Stimulated activated CD4-positive, alpha-beta T cell treated with anti-CD3 and anti-CD28 coated beads, Interleukin-12 subunit alpha, Interleukin-12 subunit beta, amount 100 ng/mL, for 24 hours (primary cell): Measurements from ENCODE around the gene LRRC42.
"Not testable (repeated sequence)": the region's sequence is repeated elsewhere in the genome, so short reads cannot be mapped to it uniquely, and the experiment has no call there.

Source experiments
- DNase-seq, 2 experiments: peaks; one replicate each; pipeline ENCODE4 v3.0.0-alpha.2; 2020; ENCODE audit warnings: low read depth in 2 of 2

The LRRC42 gene

DNA sequence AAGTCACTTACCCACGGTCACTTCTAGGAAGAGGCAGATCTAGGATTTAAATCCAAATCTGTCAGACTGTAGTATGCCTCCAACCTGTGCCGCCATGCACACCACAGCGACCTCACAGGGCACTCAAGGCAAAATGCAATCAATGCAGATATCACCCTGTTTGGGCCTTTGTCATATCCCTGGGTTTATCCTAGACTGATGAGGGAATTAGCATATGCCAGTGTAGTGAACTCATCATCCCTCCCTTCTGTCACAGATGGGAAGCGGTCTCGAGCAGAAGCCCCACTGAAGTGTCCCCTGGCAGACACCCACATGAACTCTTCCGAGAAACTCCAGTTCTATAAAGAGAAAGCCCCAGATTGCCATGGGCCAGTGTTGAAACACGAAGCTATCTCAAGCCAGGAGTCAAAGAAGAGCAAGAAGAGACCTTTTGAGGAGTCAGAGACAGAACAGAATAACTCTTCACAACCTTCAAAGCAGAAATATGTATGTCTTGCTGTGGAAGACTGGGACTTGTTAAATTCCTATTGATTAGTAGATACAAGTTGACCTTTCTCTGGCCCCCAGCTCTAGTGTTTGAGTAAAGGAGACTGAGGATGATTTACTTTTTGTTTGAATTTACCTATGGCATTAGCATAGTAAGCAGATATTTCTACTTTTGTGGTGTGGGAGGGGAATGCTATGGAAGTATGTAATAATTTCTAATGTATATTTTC lies 21.4 kb downstream of the LRRC42 start:
- DNase-seq: no peak

DNA sequence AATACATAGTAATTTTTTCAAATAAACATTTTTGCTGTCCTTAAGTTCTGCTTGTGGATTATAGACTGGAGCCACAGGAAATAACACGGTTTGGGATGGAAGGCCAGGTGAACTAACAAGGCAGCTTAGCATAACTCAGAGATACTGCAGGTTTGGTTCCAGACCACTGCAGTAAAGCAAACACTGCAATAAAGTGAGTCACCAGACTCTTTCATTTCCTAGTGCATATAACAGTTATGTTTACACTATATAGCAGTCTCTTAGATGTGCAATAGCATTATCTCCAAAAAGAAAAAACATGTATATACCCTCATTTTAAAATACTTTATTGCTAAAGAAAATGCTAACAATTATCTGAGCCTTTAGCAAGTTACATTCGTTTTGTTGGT lies 22.0 kb downstream of the LRRC42 start:
- no peak for DNase-seq

DNA sequence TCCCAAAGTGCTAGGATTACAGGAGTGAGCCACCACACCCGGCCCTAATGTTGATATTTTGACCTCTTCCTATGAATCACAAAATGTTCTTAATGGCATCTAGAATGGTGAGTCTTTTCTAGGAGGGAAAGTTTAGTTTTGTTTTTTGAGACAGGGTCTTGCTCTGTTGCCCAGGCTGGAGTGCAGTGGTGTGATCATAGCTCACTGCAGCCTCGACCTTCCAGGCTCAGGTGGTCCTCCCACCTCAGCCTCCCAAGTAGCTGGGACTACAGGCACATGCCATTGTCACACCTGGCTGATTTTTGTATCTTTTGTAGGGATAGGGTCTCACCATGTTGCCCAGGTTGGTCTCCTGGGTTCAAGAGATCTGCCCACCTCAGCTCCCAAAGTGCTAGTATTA lies 23.2 kb downstream of the LRRC42 start:
- DNase-seq: not testable (repeated sequence)

DNA sequence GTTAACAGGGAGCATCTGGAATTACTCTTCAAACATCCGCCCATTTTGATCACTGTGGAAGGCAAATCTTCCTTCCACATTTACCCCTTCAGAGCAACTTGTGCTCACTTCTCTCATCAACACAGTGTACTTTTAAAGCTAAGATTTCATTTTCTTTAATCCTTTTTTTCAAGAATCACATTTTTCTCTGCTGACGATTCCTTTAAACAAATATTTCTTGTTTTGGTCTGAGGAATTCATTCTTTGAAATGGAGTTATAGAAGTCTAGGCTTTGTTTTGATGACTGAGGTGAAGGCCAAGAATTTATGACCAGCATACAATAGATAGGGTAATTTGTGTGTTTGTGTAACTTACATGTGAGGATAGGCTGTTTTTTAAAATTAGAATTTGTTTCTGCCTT lies 25.6 kb downstream of the LRRC42 start:
- DNase-seq: no peak

DNA sequence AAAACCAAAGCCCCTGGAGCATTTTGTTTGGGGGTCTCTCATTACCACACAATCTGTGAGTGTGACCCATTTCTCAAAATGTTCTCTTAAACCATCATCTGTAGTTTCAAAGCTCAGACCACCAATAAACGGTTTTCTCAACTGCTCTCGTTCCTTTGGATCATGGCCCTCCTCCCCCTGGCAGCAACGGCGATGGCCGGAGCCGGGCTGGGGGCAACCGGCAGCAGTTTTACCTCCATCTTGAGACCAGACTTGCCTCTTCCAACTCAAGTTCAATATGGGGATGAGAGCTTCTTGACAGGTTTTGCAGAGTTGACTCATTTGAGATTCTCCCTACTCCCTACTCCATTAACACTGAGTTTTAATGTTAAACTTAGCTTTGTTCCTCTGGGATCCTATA lies 29.7 kb downstream of the LRRC42 start:
- DNase-seq: no peak

DNA sequence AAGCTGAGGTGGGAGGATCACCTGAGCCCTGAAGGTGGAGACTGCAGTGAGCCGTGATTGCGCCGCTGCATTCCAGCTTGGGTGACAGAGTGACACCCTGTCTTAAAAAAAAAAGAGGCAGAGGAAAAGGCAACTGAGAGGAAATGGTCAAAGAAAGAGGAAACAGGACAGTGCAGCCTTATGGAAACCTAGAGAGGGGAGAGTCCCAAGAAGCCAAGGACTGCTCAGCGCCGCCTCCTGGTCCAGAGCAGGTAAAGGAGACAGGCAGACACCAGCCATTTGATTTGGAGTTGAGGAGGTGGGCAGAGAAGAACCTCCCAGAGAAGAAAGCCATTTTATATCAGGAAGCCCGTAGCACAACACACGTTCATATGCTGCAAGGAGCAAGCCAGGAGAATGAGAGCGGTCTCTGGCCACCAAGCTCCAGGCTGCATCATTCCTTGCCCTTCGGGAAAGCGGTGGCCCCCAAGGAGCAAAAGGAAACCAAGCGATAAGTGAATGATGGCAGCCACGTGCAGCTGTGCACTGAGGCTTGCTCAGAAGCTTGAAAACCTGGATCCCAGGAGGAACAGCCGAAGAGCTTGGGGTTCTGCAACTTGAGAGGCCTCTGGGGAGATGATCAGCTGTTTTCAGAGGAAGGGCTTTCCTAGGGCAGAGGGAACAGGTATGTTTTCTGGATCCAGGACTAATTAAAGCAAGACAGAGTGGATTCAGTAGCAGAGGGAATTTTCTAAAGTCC lies 33.7 kb downstream of the LRRC42 start:
- no peak for DNase-seq

DNA sequence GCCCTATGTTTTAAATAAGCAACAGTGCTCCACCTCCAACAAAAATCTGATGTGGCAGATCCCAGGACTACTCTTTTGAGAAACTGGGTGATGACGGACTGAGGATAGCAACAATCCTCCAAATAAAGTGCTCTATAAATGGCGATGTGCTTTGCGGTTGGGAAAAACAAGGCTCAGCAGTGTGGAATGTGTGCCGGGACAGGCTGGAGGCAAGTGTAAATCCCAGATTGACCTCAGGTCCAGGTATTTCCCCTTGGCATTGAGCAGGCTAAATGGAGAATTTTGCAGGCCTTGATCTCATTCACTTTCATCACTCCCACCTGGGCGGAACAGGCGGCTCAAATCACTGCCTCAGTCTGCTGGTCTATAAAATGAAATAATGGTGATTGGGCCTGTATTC lies 35.1 kb downstream of the LRRC42 start:
- no peak for DNase-seq

DNA sequence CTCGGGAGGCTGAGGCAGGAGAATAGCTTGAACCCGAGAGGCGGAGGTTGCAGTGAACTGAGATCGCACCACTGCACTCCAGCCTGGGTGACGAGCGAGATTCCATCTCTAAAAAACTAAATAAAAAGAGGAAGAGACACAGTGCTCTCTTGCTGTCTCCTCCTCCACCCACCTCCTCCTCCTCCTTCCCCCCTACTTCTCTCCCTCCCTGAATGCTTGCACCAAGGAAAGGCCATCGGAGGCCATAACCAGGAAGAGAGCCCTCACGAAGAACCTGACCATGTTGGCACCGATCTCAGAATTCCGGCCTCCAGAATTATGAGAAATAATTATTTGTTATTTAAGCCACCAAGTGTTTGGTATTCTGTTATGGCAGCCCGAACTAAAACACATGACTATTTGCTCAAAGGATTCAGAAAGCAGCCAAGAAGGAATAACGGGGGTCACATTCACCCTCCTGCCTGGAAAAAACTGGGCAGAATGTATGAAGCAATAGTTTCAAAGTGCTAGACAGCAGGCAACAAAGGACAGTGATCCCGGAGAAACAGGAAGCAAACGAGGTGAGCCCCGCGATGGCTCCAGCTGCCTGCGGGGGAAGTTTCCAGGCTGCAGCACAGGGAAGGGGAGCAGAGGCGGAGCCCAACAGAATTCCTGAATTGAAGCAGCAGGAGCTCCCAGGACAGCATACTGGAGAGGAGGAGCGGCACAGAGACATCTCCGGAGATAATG lies 36.0 kb downstream of the LRRC42 start:
- no peak for DNase-seq

DNA sequence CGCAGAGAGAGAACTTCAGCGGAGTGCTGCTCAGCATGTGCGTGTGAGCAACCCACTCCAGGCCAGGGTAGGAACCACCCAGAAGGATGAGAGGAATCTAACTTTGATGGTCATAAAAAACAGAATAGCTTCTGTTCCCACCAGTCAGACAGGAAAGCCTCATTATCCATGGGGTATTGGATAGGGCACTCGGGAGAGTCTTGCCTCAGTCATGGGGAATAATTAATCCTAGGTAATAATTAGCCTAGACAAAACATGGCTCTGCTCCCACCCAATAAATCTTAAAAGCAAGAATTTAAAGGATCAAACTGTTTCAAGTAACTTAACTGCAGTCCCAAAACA lies 36.6 kb downstream of the LRRC42 start:
- DNase-seq: no peak

DNA sequence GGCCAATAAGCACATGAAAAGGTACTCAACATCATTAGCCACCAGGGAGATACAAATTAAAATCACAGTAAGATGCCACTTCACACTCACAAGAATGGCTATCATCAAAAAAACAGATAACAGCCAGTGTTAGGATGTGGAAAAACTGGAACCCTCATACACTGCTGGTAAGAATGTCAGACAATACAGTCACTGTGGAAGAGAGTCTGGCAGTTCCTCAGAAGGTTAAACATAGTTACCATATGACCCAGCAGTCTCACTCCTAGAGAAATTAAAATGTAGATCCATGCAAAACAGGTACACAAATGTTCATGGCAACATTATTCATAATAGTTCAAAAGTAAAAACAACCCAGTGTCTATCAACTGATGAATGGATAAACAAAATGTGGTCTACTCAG lies 38.6 kb downstream of the LRRC42 start:
- DNase-seq: no peak

DNA sequence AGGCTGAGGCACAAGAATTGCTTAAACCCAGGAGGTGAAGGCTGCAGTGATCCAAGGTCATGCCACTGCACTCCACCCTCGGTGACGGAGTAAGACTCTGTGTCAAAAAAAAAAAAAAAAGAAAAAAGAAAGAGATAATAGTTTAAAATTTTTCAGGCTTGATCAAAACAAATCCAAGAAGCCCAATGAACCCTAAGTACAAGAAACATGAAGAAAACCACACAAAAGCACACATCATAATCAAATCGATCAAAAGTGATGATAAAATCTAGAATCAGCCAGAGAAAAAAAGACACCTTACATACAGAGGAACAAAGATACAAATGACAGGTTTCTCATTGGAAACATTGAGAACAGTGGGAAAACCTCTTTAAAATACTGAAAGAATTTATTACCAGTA lies 40.3 kb downstream of the LRRC42 start:
- no peak for DNase-seq

DNA sequence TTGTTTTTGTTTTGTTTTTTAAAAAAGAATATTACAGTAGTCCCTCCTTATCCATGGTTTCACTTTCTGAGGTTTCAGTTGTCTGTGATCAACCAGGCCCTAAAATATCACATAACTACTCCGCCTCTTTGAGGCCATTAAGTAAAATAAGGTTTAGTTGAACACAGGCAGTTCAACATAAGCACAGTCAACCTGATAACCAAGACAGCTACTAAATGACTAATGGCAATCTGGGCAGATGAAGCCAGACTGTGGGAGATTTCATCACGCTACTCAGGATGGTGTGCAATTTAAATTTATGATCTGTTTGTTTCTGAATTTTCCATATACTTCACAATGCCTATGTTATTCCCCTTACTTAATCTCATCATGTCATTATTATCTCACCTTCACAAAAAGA lies 41.7 kb downstream of the LRRC42 start:
- DNase-seq: no peak

DNA sequence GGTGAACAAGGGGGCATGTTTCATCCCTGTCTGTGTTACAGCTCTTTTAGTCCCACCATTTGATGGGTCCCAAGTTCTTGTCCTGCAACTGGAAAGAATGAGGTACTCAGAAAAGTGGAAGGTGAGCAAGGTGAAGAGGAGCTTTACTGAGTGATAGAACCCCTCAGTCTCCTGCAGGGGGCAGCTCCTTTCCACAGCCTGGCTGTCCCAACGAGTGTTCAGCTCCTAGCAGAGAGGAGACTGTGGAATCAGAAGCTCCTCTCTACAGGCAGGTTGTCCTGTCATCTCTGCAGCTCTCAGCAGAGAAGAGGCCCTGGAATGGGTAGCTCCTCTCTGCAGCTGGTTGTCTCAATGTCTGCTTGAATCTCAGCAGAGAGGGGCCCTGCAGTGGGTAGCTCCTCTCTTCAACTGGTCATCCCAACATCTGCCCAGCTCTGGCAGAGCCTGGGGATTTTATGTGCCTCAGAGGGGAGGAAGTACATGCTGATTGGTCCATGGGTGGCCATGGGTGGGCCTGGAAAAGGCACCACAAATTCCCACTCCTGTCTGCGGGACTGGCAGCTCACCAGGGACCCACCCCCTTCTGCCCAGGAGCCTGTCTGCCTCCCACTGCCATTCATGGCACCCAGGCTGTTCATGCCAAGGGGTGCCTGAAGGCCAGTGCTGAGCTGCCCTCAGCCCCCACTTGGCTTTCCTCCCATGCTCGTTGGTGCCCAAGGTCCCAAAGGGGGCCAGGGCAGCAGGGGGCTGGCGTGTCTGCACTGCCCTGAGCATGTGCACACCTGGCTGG lies 46.1 kb downstream of the LRRC42 start:
- DNase-seq: no peak

DNA sequence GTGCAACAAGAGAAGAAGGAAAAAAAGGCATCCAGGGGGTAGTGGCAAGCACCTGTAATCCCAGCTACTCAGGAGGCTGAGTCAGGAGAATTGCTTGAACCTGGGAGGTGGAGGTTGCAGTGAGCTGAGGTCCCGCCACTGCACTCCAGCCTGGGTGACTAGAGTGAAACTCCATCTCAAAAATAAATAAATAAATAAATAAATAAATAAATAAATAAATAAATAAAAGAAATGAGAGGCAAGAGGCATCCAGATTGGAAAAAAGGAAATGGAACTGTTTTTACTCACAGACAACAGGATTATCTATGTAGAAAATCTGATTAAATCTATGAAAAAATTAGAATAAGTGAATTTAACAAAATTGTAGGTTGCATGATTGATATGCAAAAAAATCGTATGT lies 48.4 kb downstream of the LRRC42 start:
- DNase-seq: not testable (repeated sequence)

DNA sequence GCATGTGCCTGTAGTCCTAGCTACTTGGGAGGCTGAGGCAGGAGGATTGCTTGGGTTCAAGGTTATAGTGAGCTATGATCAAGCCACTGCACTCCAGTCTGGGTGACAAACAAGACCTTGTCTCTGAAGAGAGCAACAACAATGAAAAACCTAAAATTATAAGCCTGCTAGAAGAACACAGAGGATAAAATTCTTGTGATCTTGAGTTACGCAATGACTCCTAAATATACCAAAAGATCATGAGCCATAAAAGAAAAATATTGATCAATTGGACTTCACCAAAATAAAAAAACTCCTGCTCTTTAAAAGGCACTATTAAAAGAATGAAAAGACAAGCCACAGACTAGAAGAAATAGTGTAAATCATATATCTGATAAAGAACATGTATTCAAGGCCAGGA lies 49.5 kb downstream of the LRRC42 start:
- no peak for DNase-seq

DNA sequence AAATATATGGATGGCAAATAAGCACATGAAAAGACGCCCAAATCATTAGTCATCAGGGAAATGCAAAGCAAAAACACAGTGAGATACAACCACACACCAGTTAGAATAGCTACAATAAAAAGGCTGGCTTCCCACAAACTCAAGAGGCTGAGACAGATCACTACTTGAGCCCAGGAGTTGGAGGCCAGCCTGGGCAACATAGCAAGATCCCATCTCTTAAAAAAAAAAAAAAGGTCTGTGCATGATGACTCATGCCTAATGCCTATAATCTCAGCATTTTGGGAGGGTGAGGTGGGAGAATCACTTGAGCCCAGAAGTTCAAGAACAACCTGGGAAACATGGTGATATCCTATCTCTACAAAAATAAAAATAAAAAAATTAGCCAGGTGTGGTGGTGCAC lies 52.1 kb downstream of the LRRC42 start:
- DNase-seq: no peak

DNA sequence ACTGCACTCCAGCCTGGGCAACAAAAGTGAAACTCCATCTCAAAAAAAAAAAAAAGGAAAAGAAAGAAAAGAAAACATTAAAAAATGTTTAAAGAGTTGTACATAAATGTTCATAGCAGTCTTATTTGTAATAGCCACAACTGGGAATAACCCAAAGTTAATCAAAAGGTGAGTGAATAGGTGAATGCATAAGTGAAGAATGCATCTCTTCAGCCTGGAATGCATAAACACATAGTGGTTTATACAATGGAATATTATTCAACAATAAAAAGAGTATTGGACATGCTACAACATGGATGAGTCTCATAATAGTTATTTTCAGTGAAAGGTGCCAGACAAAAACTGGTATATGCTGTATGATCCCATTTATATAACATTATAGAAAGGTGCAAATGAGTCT lies 53.8 kb downstream of the LRRC42 start:
- no peak for DNase-seq

DNA sequence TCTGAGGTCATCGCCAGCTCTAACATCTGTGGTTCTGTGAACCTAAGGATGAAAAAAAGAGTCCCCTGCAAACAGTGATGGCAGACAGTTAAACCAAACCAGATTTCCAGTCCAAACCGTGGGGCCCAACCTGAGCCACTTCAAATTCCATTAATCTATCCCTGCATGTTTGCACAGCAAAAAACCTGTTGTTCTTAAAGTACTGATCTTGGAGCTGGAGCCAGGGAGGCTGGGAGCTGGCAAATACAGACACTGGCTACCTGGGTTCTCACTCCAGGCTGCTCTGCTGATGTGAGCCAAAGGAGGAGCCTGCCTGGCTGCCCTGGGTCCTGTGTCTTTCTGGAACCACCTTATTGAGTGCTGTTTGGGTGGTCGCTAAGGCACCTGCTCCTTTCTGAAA lies 55.4 kb downstream of the LRRC42 start:
- DNase-seq: no peak

DNA sequence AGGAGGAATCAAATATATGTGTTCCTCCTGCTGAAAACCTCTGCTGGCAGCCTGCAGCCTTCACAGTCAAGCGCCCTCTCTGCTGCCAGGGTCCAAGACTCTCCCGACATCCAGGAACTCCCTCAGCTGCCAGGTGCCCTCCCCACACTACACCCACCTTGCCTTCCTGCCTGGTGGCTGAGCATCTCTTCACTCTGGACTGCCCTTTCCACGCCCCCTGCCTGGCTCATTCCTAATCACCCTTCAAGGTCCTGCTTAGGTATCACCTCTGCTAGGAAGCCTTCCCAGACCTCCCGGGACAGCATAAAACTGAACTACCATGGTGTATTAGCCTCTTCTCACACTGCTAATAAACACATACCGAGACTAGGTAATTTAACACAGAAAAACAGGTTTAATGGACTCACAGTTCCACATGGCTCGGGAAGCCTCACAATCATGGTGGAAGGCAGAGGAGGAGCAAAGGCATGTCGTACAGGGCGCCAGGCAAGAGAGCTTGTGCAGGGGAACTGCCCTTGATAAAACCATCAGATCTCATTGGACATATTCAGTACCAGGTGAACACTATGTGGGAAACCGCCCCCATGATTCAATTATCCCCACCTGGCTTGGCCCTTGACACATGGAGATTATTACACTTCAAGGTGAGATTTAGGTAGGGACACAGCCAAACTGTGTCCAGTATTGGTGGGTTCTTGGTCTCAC lies 56.5 kb downstream of the LRRC42 start:
- DNase-seq: no peak

DNA sequence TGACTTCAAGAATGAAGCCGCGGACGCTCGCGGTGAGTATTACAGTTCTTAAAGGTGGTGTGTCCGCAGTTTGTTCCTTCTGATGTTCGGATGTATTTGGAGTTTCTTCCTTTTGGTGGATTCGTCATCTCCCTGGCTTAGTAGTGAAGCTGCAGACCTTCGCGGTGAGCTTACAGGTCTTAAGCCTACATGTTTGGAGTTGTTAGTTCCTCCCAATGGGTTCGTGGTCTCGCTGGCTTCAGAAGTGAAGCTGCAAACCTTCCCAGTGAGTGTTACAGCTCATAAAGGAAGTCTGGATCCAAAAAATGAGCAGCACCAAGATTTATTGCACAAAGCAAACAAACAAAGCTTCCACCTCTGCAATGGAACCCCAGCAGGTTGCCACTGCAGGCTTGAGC lies 57.1 kb downstream of the LRRC42 start:
- DNase-seq: no peak

DNA sequence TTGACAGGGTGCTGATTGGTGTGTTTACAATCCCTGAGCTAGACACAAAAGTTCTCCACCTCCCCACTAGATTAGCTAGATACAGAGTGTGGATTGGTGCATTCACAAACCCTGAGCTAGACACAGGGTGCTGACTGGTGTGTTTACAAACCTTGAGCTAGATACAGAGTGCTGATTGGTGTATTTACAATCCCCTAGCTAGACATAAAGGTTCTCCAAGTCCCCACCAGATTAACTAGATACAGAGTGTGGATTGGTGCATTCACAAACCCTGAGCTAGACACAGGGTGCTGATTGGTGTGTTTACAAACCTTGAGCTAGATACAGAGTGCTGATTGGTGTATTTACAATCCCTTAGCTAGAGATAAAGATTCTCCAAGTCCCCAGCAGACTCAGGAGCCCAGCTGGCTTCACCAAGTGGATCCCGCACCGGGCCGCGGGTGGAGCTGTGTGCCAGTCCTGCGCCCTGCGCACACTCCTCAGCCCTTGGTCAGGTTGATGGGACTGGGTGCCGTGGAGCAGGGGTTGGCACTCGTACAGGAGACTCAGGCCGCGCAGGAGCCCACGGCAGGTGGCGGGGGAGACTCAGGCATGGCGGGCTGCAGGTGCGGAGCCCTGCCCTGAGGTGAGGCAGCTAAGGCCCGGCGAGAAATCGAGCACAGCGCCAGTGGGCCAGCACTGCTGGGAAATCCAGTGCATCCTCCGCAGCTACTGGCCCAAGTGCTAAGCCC lies 57.8 kb downstream of the LRRC42 start:
- DNase-seq: not testable (repeated sequence)
